ENCODE data around the gene CWH43.

CWH43 gene

DNA sequence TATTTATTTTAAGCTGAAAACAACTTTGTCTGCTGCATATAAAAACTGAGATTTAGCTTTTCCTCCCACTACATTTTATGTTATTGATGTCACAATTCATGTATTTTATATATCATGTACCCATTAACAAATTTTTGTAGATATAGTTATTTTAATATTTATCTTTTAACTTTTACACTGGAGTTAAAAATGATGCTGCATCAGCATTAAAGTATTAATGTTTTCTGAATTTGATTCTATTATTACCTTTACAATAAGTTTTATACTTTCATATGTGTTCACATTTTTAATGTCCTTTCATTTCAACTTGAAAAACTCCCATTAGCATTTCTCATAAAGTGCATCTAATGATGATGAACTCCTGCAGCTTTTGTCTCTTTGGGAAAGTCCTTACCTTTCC, 72.2 kb downstream of the CWH43 start:
- TF ChIP-seq TAF1 (IDR thresholded peaks at IDR 0.05; ENCODE audit: borderline replicate concordance, insufficient read depth, low read length) = no peak
- TF ChIP-seq, protein P1, sequence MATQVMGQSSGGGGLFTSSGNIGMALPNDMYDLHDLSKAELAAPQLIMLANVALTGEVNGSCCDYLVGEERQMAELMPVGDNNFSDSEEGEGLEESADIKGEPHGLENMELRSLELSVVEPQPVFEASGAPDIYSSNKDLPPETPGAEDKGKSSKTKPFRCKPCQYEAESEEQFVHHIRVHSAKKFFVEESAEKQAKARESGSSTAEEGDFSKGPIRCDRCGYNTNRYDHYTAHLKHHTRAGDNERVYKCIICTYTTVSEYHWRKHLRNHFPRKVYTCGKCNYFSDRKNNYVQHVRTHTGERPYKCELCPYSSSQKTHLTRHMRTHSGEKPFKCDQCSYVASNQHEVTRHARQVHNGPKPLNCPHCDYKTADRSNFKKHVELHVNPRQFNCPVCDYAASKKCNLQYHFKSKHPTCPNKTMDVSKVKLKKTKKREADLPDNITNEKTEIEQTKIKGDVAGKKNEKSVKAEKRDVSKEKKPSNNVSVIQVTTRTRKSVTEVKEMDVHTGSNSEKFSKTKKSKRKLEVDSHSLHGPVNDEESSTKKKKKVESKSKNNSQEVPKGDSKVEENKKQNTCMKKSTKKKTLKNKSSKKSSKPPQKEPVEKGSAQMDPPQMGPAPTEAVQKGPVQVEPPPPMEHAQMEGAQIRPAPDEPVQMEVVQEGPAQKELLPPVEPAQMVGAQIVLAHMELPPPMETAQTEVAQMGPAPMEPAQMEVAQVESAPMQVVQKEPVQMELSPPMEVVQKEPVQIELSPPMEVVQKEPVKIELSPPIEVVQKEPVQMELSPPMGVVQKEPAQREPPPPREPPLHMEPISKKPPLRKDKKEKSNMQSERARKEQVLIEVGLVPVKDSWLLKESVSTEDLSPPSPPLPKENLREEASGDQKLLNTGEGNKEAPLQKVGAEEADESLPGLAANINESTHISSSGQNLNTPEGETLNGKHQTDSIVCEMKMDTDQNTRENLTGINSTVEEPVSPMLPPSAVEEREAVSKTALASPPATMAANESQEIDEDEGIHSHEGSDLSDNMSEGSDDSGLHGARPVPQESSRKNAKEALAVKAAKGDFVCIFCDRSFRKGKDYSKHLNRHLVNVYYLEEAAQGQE (IDR thresholded peaks at IDR 0.05; ENCODE audit: insufficient read depth in 1 of 2, low read depth in 2 of 2, low read length in 2 of 2) = no peak
- no peak for TF ChIP-seq FOXP2 (optimal IDR thresholded peaks at IDR 0.05; ENCODE audit: borderline replicate concordance, extremely low read depth, extremely low read length, insufficient read depth)
- TF ChIP-seq SIN3A (IDR thresholded peaks at IDR 0.05; ENCODE audit: borderline replicate concordance, insufficient read depth, low read length) = no peak
- no peak for TF ChIP-seq POLR2AphosphoS5 (IDR thresholded peaks at IDR 0.05; ENCODE audit: low read depth, low read length)

DNA sequence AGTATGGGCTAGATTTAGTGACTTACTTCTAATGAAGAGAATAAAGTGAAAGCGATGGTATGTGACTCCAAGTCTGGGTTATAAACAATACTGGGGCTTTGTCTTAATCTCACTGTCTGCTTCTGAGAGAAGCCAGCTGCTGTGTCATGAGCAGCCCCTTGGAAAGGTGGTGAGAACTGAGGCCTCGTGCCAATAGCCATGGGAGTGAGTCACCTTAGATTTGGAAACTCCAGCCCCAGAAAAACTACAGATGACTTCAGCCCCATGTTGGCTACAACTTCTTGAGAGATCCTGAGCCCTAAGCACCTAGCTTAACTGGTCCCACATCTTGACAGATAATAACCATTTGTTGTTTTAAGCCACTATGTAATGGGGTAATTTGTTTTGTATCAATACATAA, 77.6 kb downstream of the CWH43 start:
- TF ChIP-seq SIN3A (IDR thresholded peaks at IDR 0.05; ENCODE audit: borderline replicate concordance, insufficient read depth, low read length) (no peak), FOXP2 (optimal IDR thresholded peaks at IDR 0.05; ENCODE audit: borderline replicate concordance, extremely low read depth, extremely low read length, insufficient read depth) (no peak), TAF1 (IDR thresholded peaks at IDR 0.05; ENCODE audit: borderline replicate concordance, insufficient read depth, low read length) (no peak), POLR2AphosphoS5 (IDR thresholded peaks at IDR 0.05; ENCODE audit: low read depth, low read length) (no peak)
- TF ChIP-seq, protein P1 (IDR thresholded peaks at IDR 0.05; ENCODE audit: insufficient read depth in 1 of 2, low read depth in 2 of 2, low read length in 2 of 2) = no peak
